DOHH2 (cell line): ENCODE results near the gene DCAF8L1.

Source experiments
- H3F3A ChIP-seq: fragments of 200-600 bp; sonication (generic), shearing (Covaris generic); 2 replicates; pipeline ENCODE4 v1.6.0; 2016; ENCODE audit warnings: antibody characterized with exemption, mild to moderate bottlenecking; ENCODE audit not compliant: control insufficient read depth, insufficient read depth
- H3K27ac ChIP-seq: fragments of 200-600 bp; sonication (generic); 2 replicates; pipeline ENCODE4 v1.5.1; 2014; ENCODE audit warnings: low read depth, mild to moderate bottlenecking, low read length, moderate library complexity
- H3K27me3 ChIP-seq: fragments of 200-600 bp; sonication (generic); 2 replicates; pipeline ENCODE4 v1.6.1; 2014; ENCODE audit warnings: mild to moderate bottlenecking, low read length, mixed read lengths; ENCODE audit not compliant: control insufficient read depth
- H3K36me3 ChIP-seq: fragments of 200-600 bp; sonication (generic); 2 replicates; pipeline ENCODE4 v1.6.1; 2014; ENCODE audit warnings: mild to moderate bottlenecking, low read length, moderate library complexity, mixed read lengths; ENCODE audit not compliant: control insufficient read depth
- H3K4me1 ChIP-seq: fragments of 200-600 bp; sonication (generic); 2 replicates; pipeline ENCODE4 v1.6.1; 2014; ENCODE audit warnings: mild to moderate bottlenecking, low read length, mixed read lengths; ENCODE audit not compliant: control insufficient read depth
- H3K4me2 ChIP-seq: fragments of 200-600 bp; sonication (generic); 2 replicates; pipeline ENCODE4 v1.6.0; 2014; ENCODE audit warnings: mild to moderate bottlenecking, low read length, moderate library complexity
- H3K4me3 ChIP-seq: fragments of 200-600 bp; sonication (generic); 2 replicates; pipeline ENCODE4 v1.5.1; 2014; ENCODE audit warnings: mild to moderate bottlenecking, low read length, mixed read lengths
- H3K79me2 ChIP-seq: fragments of 200-600 bp; sonication (generic); 2 replicates; pipeline ENCODE4 v1.6.1; 2014; ENCODE audit warnings: mild to moderate bottlenecking, low read length, mixed read lengths; ENCODE audit not compliant: control insufficient read depth
- H3K9me2 ChIP-seq: fragments of 200-600 bp; sonication (generic); replicated peaks from 2 replicates; pipeline ENCODE4 v1.6.1; 2014; ENCODE audit warnings: mild to moderate bottlenecking, low read length, mixed read lengths; ENCODE audit not compliant: control insufficient read depth
- H3K9me3 ChIP-seq: fragments of 200-600 bp; sonication (generic); 2 replicates; pipeline ENCODE4 v1.6.1; 2014; ENCODE audit warnings: antibody characterized with exemption, low read length, mixed read lengths; ENCODE audit not compliant: control insufficient read depth, insufficient read depth
- H4K20me1 ChIP-seq: fragments of 200-600 bp; sonication (generic); 2 replicates; pipeline ENCODE4 v1.6.0; 2014; ENCODE audit warnings: low read depth, mild to moderate bottlenecking, antibody characterized with exemption, low read length, moderate library complexity; ENCODE audit not compliant: control insufficient read depth, insufficient read depth
- CTCF ChIP-seq: fragments of 200-600 bp; sonication (generic); IDR thresholded peaks from one replicate; pipeline ENCODE4 v1.5.1; 2014; ENCODE audit warnings: antibody characterized with exemption, mild to moderate bottlenecking, low read depth, low read length; ENCODE audit not compliant: poor library complexity, severe bottlenecking
- EZH2phosphoT487 ChIP-seq: fragments of 200-600 bp; sonication (generic); IDR thresholded peaks from 2 replicates; pipeline ENCODE4 v1.6.1; 2017; ENCODE audit warnings: borderline replicate concordance, mild to moderate bottlenecking, antibody characterized with exemption, low read length, moderate library complexity, mixed read lengths

Gene DCAF8L1

GRCh38 chrX:28010875-28011274, 29.6 kb upstream of the DCAF8L1 start:
- H3F3A ChIP-seq, result no peaks in the 10 kb centered on the region
- H3K9me3 ChIP-seq, result no peaks in the 10 kb centered on the region
- no peaks in the 10 kb centered on the region for H3K4me1 ChIP-seq
- no peaks in the 10 kb centered on the region for H3K36me3 ChIP-seq
- H3K79me2 ChIP-seq, result no peaks in the 10 kb centered on the region
- H3K9me2 ChIP-seq, result no peaks in the 10 kb centered on the region
- no peaks in the 10 kb centered on the region for H4K20me1 ChIP-seq
- no peak overlapping the region for H3K4me3 ChIP-seq
- no peak overlapping the region for H3K27ac ChIP-seq
- no peaks in the 10 kb centered on the region for H3K27me3 ChIP-seq
- TF ChIP-seq EZH2phosphoT487 (no peak), CTCF (no peak)
- no peak overlapping the region for H3K4me2 ChIP-seq

GRCh38 chrX:27998666-27999065, 17.4 kb upstream of the DCAF8L1 start:
- Histone ChIP-seq H3K27ac (no peak overlapping the region), H3K4me1 (no peaks in the 10 kb centered on the region), H3K4me2 (no peak overlapping the region), H3K27me3 (no peaks in the 10 kb centered on the region), H3K9me3 (no peaks in the 10 kb centered on the region), H3F3A (no peaks in the 10 kb centered on the region), H3K79me2 (no peaks in the 10 kb centered on the region), H4K20me1 (no peaks in the 10 kb centered on the region), H3K36me3 (no peaks in the 10 kb centered on the region), H3K9me2 (no peaks in the 10 kb centered on the region), H3K4me3 (no peak overlapping the region)
- no peak for TF ChIP-seq CTCF
- TF ChIP-seq EZH2phosphoT487, result no peak

GRCh38 chrX:27997622-27998021, 16.4 kb upstream of the DCAF8L1 start:
- no peaks in the 10 kb centered on the region for H3K79me2 ChIP-seq
- no peaks in the 10 kb centered on the region for H3K27me3 ChIP-seq
- no peak overlapping the region for H3K4me3 ChIP-seq
- H3K4me1 ChIP-seq, result no peaks in the 10 kb centered on the region
- H3K9me2 ChIP-seq, result no peaks in the 10 kb centered on the region
- H3K9me3 ChIP-seq, result no peaks in the 10 kb centered on the region
- H3F3A ChIP-seq, result no peaks in the 10 kb centered on the region
- no peaks in the 10 kb centered on the region for H3K36me3 ChIP-seq
- TF ChIP-seq CTCF, result no peak
- TF ChIP-seq EZH2phosphoT487, result no peak
- H3K4me2 ChIP-seq, result no peak overlapping the region
- H4K20me1 ChIP-seq, result no peaks in the 10 kb centered on the region
- H3K27ac ChIP-seq, result no peak overlapping the region

- Histone ChIP-seq H3K36me3 (no peaks in the 10 kb centered on the region), H3K27me3 (no peaks in the 10 kb centered on the region), H3K4me2 (no peak overlapping the region), H4K20me1 (no peaks in the 10 kb centered on the region), H3K9me2 (no peaks in the 10 kb centered on the region), H3K4me1 (no peaks in the 10 kb centered on the region), H3K4me3 (no peak overlapping the region), H3F3A (no peaks in the 10 kb centered on the region), H3K27ac (no peak overlapping the region), H3K9me3 (no peaks in the 10 kb centered on the region), H3K79me2 (no peaks in the 10 kb centered on the region)
- TF ChIP-seq EZH2phosphoT487, result no peak
- no peak for TF ChIP-seq CTCF
These were observed 14.9 kb upstream of the DCAF8L1 start for GRCh38 chrX:27996132-27996531.
